Upper lobe of right lung (tissue), 1 donor: ENCODE results near the gene DKC1. TPM values are rescaled to one million over a fixed set of nuclear protein-coding genes. Genes with fewer than 3 reads are reported as not detected.

Source experiments
- total RNA-seq: library from RNA; stranded (reverse); fragmentation: NEBNext Ultra II Directional; extraction: Animal tissue kit (Norgen Biotek cat#: 25700); gene quantifications from one replicate; pipeline ENCODE4 v1.2.1, GENCODE V29; 2021
- donor health status: DM: no; HTN: yes; CAD: no; lungs with severe emphysema.

The DKC1 gene
- total RNA-seq, 1 donor from 2014 or later = 28.7 TPM

Other genes with a start within 250 kb of the DKC1 start
- 42.6 TPM for gene FAM3A, start 246.6 kb upstream of the DKC1 start, total RNA-seq
- 84.9 TPM for gene G6PD, start 216.0 kb upstream of the DKC1 start, total RNA-seq
- gene IKBKG, start 215.2 kb upstream of the DKC1 start, total RNA-seq = 33.4 TPM
- not detected for gene CTAG1A, start 177.7 kb upstream of the DKC1 start, total RNA-seq
- not detected for gene CTAG1B, start 143.6 kb upstream of the DKC1 start, total RNA-seq
- gene CTAG2, start 109.3 kb upstream of the DKC1 start, total RNA-seq = not detected
- 12.9 TPM for gene GAB3, start 11.8 kb upstream of the DKC1 start, total RNA-seq
- gene MPP1, start 42.6 kb downstream of the DKC1 start, total RNA-seq = 45.3 TPM
- gene SMIM9, start 71.8 kb downstream of the DKC1 start, total RNA-seq = not detected
- 42.9 TPM for gene F8A1, start 123.5 kb downstream of the DKC1 start, total RNA-seq